ENCODE results near the gene STX18.

DNA sequence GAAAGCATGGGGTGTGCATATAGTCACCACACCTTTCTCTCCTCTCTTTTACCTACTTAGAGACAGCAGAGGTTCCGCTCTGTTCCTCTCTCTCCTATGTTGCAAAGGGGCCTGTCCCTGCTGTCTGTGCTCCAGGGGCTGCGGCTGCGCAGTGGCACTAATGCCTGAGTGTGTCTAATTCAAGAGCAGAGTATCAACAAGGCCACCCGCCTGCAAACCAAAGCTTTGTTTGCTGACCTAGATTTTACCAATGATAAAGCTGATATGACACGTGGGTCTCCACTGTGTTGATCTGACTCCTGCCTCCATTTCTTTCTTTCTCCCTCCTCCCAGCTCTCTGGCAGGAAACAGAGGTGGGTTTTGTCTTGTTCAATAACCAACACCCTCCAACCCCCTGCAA, 80.0 kb downstream of the STX18 start:
- TF ChIP-seq, protein P1, sequence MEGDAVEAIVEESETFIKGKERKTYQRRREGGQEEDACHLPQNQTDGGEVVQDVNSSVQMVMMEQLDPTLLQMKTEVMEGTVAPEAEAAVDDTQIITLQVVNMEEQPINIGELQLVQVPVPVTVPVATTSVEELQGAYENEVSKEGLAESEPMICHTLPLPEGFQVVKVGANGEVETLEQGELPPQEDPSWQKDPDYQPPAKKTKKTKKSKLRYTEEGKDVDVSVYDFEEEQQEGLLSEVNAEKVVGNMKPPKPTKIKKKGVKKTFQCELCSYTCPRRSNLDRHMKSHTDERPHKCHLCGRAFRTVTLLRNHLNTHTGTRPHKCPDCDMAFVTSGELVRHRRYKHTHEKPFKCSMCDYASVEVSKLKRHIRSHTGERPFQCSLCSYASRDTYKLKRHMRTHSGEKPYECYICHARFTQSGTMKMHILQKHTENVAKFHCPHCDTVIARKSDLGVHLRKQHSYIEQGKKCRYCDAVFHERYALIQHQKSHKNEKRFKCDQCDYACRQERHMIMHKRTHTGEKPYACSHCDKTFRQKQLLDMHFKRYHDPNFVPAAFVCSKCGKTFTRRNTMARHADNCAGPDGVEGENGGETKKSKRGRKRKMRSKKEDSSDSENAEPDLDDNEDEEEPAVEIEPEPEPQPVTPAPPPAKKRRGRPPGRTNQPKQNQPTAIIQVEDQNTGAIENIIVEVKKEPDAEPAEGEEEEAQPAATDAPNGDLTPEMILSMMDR (IDR thresholded peaks at IDR 0.05), result no peak
- no peak for TF ChIP-seq POLR2A (IDR thresholded peaks at IDR 0.05)

All from right lobe of liver (tissue), 4 donors.